Lower leg skin (tissue), 4 donors: ENCODE measurements around the gene DIS3L2. TPM values are rescaled to one million over a fixed set of nuclear protein-coding genes. Genes with fewer than 3 reads are reported as not detected.

Experiments used
- DNase-seq, 2 donors: peaks; one replicate each; pipeline ENCODE4 v3.0.0-alpha.2; 2019; ENCODE audit warnings: low spot score in 2 of 2
- H3K4me3 ChIP-seq: fragments of 200-600 bp; sonication (generic); 2 replicates; pipeline ENCODE4 v1.5.1; 2017; ENCODE audit warnings: mild to moderate bottlenecking, low read depth; ENCODE audit not compliant: poor library complexity, severe bottlenecking
- POLR2A ChIP-seq, 2 donors: fragments of 450-650 bp; IDR thresholded peaks; one replicate each; pipeline ENCODE4 v1.6.1; 2016 to 2017; ENCODE audit warnings: antibody characterized with exemption in 2 of 2, mild to moderate bottlenecking in 1 of 2, moderate library complexity in 1 of 2
- WGBS, 2 donors: methylation state at CpG; one replicate each; pipeline ENCODE4 v1.1.5; 2018; 5-methylcytosine and 5-hydroxymethylcytosine counted together
- intact Hi-C: fragments of 100-400 bp; cut with DNase I; formaldehyde crosslinking; loops from one replicate; pipeline ENCODE4 v1.15.0; 2023; ENCODE audit warnings: low total_unique reads
- total RNA-seq, 4 donors: library from RNA; depleted of rRNA; stranded (reverse); fragments of >200 nt; gene quantifications; one replicate each; pipeline ENCODE4 v1.1.0, GENCODE V29; 2016
- TF ChIP-seq, protein P1 (sequence below), 3 donors: fragments of 450-650 bp; IDR thresholded peaks; one replicate each; pipeline ENCODE4 v1.5.1; 2016; ENCODE audit warnings: antibody characterized with exemption in 3 of 3, mild to moderate bottlenecking in 3 of 3, moderate library complexity in 2 of 3

The DIS3L2 gene
- total RNA-seq, 4 donors from 2014 or later: 26.4 to 39.0 (median 34.4) TPM

- no peak for DNase-seq
- 81 to 82% methylated on average over 2 of the region's 2 CpGs for WGBS, 2 donors
- no peak overlapping the region for H3K4me3 ChIP-seq
- intact Hi-C loops: no loop called here
- TF ChIP-seq POLR2A (IDR thresholded peaks at IDR 0.05): no peak
- TF ChIP-seq, protein P1, sequence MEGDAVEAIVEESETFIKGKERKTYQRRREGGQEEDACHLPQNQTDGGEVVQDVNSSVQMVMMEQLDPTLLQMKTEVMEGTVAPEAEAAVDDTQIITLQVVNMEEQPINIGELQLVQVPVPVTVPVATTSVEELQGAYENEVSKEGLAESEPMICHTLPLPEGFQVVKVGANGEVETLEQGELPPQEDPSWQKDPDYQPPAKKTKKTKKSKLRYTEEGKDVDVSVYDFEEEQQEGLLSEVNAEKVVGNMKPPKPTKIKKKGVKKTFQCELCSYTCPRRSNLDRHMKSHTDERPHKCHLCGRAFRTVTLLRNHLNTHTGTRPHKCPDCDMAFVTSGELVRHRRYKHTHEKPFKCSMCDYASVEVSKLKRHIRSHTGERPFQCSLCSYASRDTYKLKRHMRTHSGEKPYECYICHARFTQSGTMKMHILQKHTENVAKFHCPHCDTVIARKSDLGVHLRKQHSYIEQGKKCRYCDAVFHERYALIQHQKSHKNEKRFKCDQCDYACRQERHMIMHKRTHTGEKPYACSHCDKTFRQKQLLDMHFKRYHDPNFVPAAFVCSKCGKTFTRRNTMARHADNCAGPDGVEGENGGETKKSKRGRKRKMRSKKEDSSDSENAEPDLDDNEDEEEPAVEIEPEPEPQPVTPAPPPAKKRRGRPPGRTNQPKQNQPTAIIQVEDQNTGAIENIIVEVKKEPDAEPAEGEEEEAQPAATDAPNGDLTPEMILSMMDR (IDR thresholded peaks at IDR 0.05): no peak
Observed at GRCh38 chr2:232190796-232191195, 229.3 kb downstream of the DIS3L2 start.

DNA sequence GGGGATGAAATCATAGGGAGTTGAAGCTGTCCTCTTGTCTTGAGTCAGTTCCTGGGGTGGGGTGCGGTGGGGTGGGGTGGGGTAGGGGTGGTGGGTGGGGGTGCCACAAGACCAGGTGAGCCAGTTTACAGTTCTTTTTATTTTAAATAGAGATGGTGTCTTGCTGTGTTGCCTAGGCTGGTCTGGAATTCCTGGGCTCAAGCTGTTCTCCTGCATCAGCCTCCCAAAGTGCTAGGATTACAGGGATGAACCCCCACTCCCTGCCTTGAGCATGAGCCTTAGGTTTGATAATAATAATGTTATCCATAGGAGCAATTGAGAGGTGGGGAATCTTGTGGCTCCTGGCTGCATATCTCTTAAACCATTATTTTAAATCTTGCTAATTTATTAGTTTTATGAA is 234.0 kb downstream of the DIS3L2 start:
- no peak for DNase-seq
- intact Hi-C loops: no loop called here
- 94 to 100% methylated on average over 1 of the region's 1 CpG for WGBS, 2 donors
- TF ChIP-seq POLR2A (IDR thresholded peaks at IDR 0.05): no peak
- TF ChIP-seq, protein P1 (IDR thresholded peaks at IDR 0.05): no peak
- no peak overlapping the region for H3K4me3 ChIP-seq

GRCh38 chr2:232196802-232197201 is 235.3 kb downstream of the DIS3L2 start:
- DNase-seq: no peak
- intact Hi-C loops: no loop called here
- no peak overlapping the region for H3K4me3 ChIP-seq
- no peak for TF ChIP-seq POLR2A (IDR thresholded peaks at IDR 0.05)
- TF ChIP-seq, protein P1 (IDR thresholded peaks at IDR 0.05): no peak

DNA sequence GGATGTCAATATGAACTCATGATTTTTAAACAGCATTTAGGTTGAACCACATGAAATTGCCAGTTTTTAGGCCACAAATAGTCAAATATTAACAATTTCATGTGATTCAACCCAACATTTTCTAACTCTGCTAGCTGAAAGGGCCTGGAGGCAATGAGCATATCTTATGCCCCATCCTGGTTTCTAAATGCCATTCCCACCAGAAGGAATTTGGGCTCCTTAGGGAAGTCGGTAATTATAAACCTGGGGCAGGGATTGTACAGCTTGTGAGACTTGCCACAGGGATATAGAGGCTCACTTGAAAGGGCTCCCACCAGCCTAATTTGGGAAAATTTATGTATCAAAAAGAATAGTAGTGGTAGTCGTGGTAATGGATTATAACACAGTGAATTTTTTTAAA is 238.7 kb downstream of the DIS3L2 start:
- H3K4me3 ChIP-seq: no peak overlapping the region
- no peak for TF ChIP-seq POLR2A (IDR thresholded peaks at IDR 0.05)
- TF ChIP-seq, protein P1 (IDR thresholded peaks at IDR 0.05): no peak
- intact Hi-C loops: no loop called here
- 81 to 83% methylated on average over 2 of the region's 2 CpGs for WGBS, 2 donors
- no peak for DNase-seq

GRCh38 chr2:232203166-232203891 is 241.8 kb downstream of the DIS3L2 start:
- no peak for TF ChIP-seq POLR2A (IDR thresholded peaks at IDR 0.05)
- TF ChIP-seq, protein P1 (IDR thresholded peaks at IDR 0.05): no peak
- intact Hi-C loops: no loop called here
- 82 to 86% methylated on average over 5 of the region's 5 CpGs for WGBS, 2 donors
- H3K4me3 ChIP-seq: no peak overlapping the region
- DNase-seq: no peak

GRCh38 chr2:232203936-232204335 is 242.4 kb downstream of the DIS3L2 start:
- DNase-seq: no peak
- 86 to 94% methylated on average over 5 of the region's 5 CpGs for WGBS, 2 donors
- no peak for TF ChIP-seq POLR2A (IDR thresholded peaks at IDR 0.05)
- TF ChIP-seq, protein P1 (IDR thresholded peaks at IDR 0.05): no peak
- H3K4me3 ChIP-seq: no peak overlapping the region
- intact Hi-C loops: no loop called here
